SU-DHL-6 (cell line): ENCODE results near the gene SLC38A11.

ENCODE experiments used
- EZH2phosphoT487 ChIP-seq: fragments of 200-600 bp; sonication (generic), shearing (Covaris generic); conservative IDR thresholded peaks from 2 replicates; pipeline ENCODE4 v1.6.1; 2018; ENCODE audit warnings: mild to moderate bottlenecking, antibody characterized with exemption, low read length, moderate library complexity, mixed read lengths
- TF ChIP-seq, protein P1 (sequence below): fragments of 200-600 bp; sonication (generic); IDR thresholded peaks from one replicate; pipeline ENCODE4 v1.5.1; 2017; ENCODE audit warnings: antibody characterized with exemption, mild to moderate bottlenecking, low read length, moderate library complexity; ENCODE audit not compliant: insufficient read depth, poor library complexity, severe bottlenecking

GRCh38 chr2:164967361-164967760 lies 12.0 kb upstream of the SLC38A11 start:
- TF ChIP-seq, protein P1, sequence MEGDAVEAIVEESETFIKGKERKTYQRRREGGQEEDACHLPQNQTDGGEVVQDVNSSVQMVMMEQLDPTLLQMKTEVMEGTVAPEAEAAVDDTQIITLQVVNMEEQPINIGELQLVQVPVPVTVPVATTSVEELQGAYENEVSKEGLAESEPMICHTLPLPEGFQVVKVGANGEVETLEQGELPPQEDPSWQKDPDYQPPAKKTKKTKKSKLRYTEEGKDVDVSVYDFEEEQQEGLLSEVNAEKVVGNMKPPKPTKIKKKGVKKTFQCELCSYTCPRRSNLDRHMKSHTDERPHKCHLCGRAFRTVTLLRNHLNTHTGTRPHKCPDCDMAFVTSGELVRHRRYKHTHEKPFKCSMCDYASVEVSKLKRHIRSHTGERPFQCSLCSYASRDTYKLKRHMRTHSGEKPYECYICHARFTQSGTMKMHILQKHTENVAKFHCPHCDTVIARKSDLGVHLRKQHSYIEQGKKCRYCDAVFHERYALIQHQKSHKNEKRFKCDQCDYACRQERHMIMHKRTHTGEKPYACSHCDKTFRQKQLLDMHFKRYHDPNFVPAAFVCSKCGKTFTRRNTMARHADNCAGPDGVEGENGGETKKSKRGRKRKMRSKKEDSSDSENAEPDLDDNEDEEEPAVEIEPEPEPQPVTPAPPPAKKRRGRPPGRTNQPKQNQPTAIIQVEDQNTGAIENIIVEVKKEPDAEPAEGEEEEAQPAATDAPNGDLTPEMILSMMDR: no peak
- TF ChIP-seq EZH2phosphoT487: no peak
